SK-N-SH (cell line): ENCODE measurements around the gene C4orf50. TPM values are rescaled to one million over a fixed set of nuclear protein-coding genes. Genes with fewer than 3 reads are reported as not detected.

Experiments
- CTCF ChIA-PET: fragments of 300-600, 350-600 bp; formaldehyde crosslinking; extraction: SDS; loops from one replicate; lab custom pipeline; 2021; lab: Yijun Ruan, JAX
- POLR2A ChIA-PET: fragments of 350-600 bp; sonication (Branson Sonifier 250); formaldehyde crosslinking; extraction: SDS; loops from one replicate; lab custom pipeline; 2020; ENCODE audit warnings: antibody characterized with exemption, inconsistent platforms; lab: Yijun Ruan, JAX
- DNase-seq: peaks from one replicate; pipeline ENCODE4 v3.0.0; 2012
- H2AFZ ChIP-seq: fragments of 200-600 bp; sonication (generic); 2 replicates; pipeline ENCODE4 v1.8.1; 2016; ENCODE audit warnings: antibody characterized with exemption, mild to moderate bottlenecking, low read depth
- H3F3A ChIP-seq: fragments of 200-600 bp; sonication (generic); replicated peaks from 2 replicates; pipeline ENCODE3; 2016; ENCODE audit warnings: antibody characterized with exemption, mild to moderate bottlenecking; ENCODE audit not compliant: insufficient read depth
- H3K27ac ChIP-seq, 2 experiments: fragments of 200-500 bp in 1 of 2; fragments of 200-600 bp in 1 of 2; sonication (Bioruptor generic) in 1 of 2; sonication (generic), shearing (Covaris generic) in 1 of 2; 2 replicates each; pipeline versions ENCODE4 v1.5.1 to v1.6.1; 2014 to 2016; ENCODE audit warnings: low read depth in 2 of 2, inconsistent platforms in 1 of 2, low read length in 1 of 2, mild to moderate bottlenecking in 1 of 2, mixed read lengths in 1 of 2
- H3K27me3 ChIP-seq: fragments of 200-600 bp; sonication (generic), shearing (Covaris generic); 2 replicates; pipeline ENCODE4 v1.6.1; 2016; ENCODE audit warnings: mixed run types; ENCODE audit not compliant: insufficient read depth
- H3K36me3 ChIP-seq, 2 experiments: fragments of 200-500 bp in 1 of 2; fragments of 200-600 bp in 1 of 2; sonication (Bioruptor generic) in 1 of 2; sonication (generic) in 1 of 2; replicated peaks in 1 of 2; 2 replicates each; pipeline versions ENCODE3 to v1.5.1; 2014 to 2016; ENCODE audit warnings: low read length in 1 of 2, mild to moderate bottlenecking in 1 of 2; ENCODE audit not compliant: insufficient read depth in 2 of 2, control insufficient read depth in 1 of 2
- H3K4me1 ChIP-seq, 2 experiments: fragments of 200-500 bp in 1 of 2; fragments of 200-600 bp in 1 of 2; sonication (Bioruptor generic) in 1 of 2; sonication (generic), shearing (Covaris generic) in 1 of 2; 2 replicates each; pipeline versions ENCODE4 v1.5.1 to v1.6.1; 2014 to 2016; ENCODE audit warnings: low read depth in 1 of 2, low read length in 1 of 2, mixed run types in 1 of 2; ENCODE audit not compliant: insufficient read depth in 2 of 2, control insufficient read depth in 1 of 2
- H3K4me2 ChIP-seq: fragments of 200-600 bp; sonication (generic), shearing (Covaris generic); 2 replicates; pipeline ENCODE4 v1.6.1; 2017; ENCODE audit warnings: mixed run types
- H3K4me3 ChIP-seq, 2 experiments: fragments of 200-500 bp in 1 of 2; fragments of 200-600 bp in 1 of 2; sonication (Bioruptor generic) in 1 of 2; sonication (generic), shearing (Covaris generic) in 1 of 2; 2 replicates each; pipeline versions ENCODE4 v1.5.1 to v1.8.1; 2014 to 2016; ENCODE audit warnings: low read depth in 2 of 2, inconsistent platforms in 1 of 2, low read length in 1 of 2, mild to moderate bottlenecking in 1 of 2, mixed read lengths in 1 of 2, moderate library complexity in 1 of 2
- H3K79me2 ChIP-seq: fragments of 200-600 bp; sonication (generic); 2 replicates; pipeline ENCODE4 v1.8.1; 2017; ENCODE audit warnings: mild to moderate bottlenecking; ENCODE audit not compliant: insufficient read depth
- H3K9ac ChIP-seq: fragments of 200-600 bp; sonication (generic); 2 replicates; pipeline ENCODE4 v1.6.1; 2017; ENCODE audit warnings: mixed run types
- H3K9me2 ChIP-seq: fragments of 200-600 bp; sonication (generic); 2 replicates; pipeline ENCODE4 v1.6.1; 2017; ENCODE audit warnings: mixed run types
- H3K9me3 ChIP-seq: fragments of 200-600 bp; sonication (generic); 2 replicates; pipeline ENCODE4 v1.6.1; 2017; ENCODE audit warnings: mixed run types, mild to moderate bottlenecking, moderate library complexity
- H4K20me1 ChIP-seq: fragments of 200-600 bp; sonication (generic); 2 replicates; pipeline ENCODE4 v1.6.1; 2017; ENCODE audit warnings: mild to moderate bottlenecking, mixed run types; ENCODE audit not compliant: insufficient read depth
- ELF1 ChIP-seq: IDR thresholded peaks from 2 replicates; pipeline ENCODE4 v1.4.0; 2012
- EP300 ChIP-seq, 2 experiments: IDR thresholded peaks; 2 replicates each; pipeline versions ENCODE4 v1.4.0 to v1.6.1; 2012; ENCODE audit warnings: borderline replicate concordance in 1 of 2, low read depth in 1 of 2, low read length in 1 of 2
- EZH2phosphoT487 ChIP-seq: fragments of 200-600 bp; sonication (generic); IDR thresholded peaks from 2 replicates; pipeline ENCODE4 v1.6.1; 2017; ENCODE audit warnings: low read depth, mixed run types, mild to moderate bottlenecking, antibody characterized with exemption, moderate library complexity, borderline replicate concordance
- FOXM1 ChIP-seq: IDR thresholded peaks from 2 replicates; pipeline ENCODE4 v1.4.0; 2012; ENCODE audit warnings: low read depth, mild to moderate bottlenecking
- JUND ChIP-seq: IDR thresholded peaks from 2 replicates; pipeline ENCODE4 v1.4.0; 2012
- MEF2A ChIP-seq: IDR thresholded peaks from 2 replicates; pipeline ENCODE4 v1.4.0; 2012; ENCODE audit warnings: low read depth, borderline replicate concordance
- NFIC ChIP-seq: IDR thresholded peaks from 2 replicates; pipeline ENCODE4 v1.4.0; 2012; ENCODE audit warnings: borderline replicate concordance
- POLR2AphosphoS5 ChIP-seq: IDR thresholded peaks from 2 replicates; pipeline ENCODE4 v1.6.1; 2012; ENCODE audit warnings: low read depth, low read length
- RAD21 ChIP-seq: IDR thresholded peaks from 2 replicates; pipeline ENCODE4 v1.6.1; 2012; ENCODE audit warnings: mild to moderate bottlenecking, low read length
- RCOR1 ChIP-seq: fragments of 150-350 bp; IDR thresholded peaks from 2 replicates; pipeline ENCODE4 v1.6.1; 2017; ENCODE audit warnings: antibody characterized with exemption, low read length
- RXRA ChIP-seq: IDR thresholded peaks from 2 replicates; pipeline ENCODE4 v1.4.0; 2012; ENCODE audit warnings: low read depth, mild to moderate bottlenecking, borderline replicate concordance
- SIN3A ChIP-seq: IDR thresholded peaks from 2 replicates; pipeline ENCODE4 v1.6.1; 2012; ENCODE audit warnings: low read depth, mild to moderate bottlenecking, low read length, moderate library complexity, borderline replicate concordance
- TCF12 ChIP-seq: IDR thresholded peaks from 2 replicates; pipeline ENCODE4 v1.4.0; 2012
- TEAD4 ChIP-seq: IDR thresholded peaks from 2 replicates; pipeline ENCODE4 v1.4.0; 2012; ENCODE audit warnings: mild to moderate bottlenecking, borderline replicate concordance; ENCODE audit not compliant: insufficient read depth
- YY1 ChIP-seq: IDR thresholded peaks from 2 replicates; pipeline ENCODE4 v1.4.0; 2012; ENCODE audit warnings: low read depth, mild to moderate bottlenecking
- WGBS: methylation state at CpG from one replicate; pipeline ENCODE4 v1.1.6; 2017; ENCODE audit warnings: low lambda C conversion rate; 5-methylcytosine and 5-hydroxymethylcytosine counted together
- polyA plus RNA-seq, 3 experiments: library from polyadenylated mRNA; depleted of rRNA; stranded (reverse); fragments of >200 nt; gene quantifications; 2 replicates each; pipeline ENCODE4 v1.2.3, GENCODE V29; 2012
- TF ChIP-seq, protein P1 (sequence below): IDR thresholded peaks from 2 replicates; pipeline ENCODE4 v1.4.0; 2012; ENCODE audit warnings: low read depth, borderline replicate concordance
- TF ChIP-seq, protein P2 (sequence below): fragments of 150-350 bp; IDR thresholded peaks from 2 replicates; pipeline ENCODE4 v1.6.1; 2017; ENCODE audit warnings: antibody characterized with exemption, low read length, low read depth, borderline replicate concordance
- TF ChIP-seq, protein P3 (sequence below): fragments of 150-350 bp; IDR thresholded peaks from 2 replicates; pipeline ENCODE4 v1.6.1; 2016; ENCODE audit warnings: mild to moderate bottlenecking, low read depth, low read length
- TF ChIP-seq, protein P4 (sequence below): IDR thresholded peaks from 2 replicates; pipeline ENCODE4 v1.6.1; 2012; ENCODE audit warnings: mild to moderate bottlenecking, low read depth, low read length, moderate library complexity

The C4orf50 gene
- polyA plus RNA-seq, 1 of the 3 experiments (the other 2 are of a cell fraction): under 0.01 TPM

DNA sequence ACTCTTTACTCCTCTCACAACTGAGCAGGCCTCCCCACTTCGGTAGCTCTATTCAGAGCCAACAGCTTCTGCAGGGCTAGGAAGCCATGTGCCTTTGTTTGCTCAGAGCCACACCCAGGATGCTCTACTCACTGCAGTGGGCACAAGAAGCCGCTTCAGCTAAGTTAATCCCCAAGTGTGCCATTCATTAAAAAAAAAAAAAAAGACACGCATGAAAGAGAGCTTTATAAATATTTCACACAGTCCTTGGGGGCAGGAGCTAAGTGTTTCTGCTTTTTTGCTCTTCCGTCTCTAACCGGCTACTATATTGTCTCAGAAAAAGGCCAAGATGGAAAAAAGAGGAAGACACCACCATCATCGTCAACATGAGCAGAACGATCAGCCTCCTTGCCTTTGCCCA lies 133.4 kb downstream of the C4orf50 start:
- no peak overlapping the region for H2AFZ ChIP-seq
- no peaks in the 10 kb centered on the region for H3K36me3 ChIP-seq
- H3K4me3 ChIP-seq: no peak overlapping the region
- no peak overlapping the region for H3K4me2 ChIP-seq
- H3K27me3 ChIP-seq: 0 out of 2 replicates have a peak, but pooled peaks cover 10% of the 10 kb centered on the region
- H3K9me3 ChIP-seq: no peaks in the 10 kb centered on the region
- H3K9me2 ChIP-seq: no peaks in the 10 kb centered on the region
- no peak overlapping the region for H3K9ac ChIP-seq
- H3K79me2 ChIP-seq: no peaks in the 10 kb centered on the region
- ChIA-PET CTCF (interaction anchor here (1.2 kb wide), 1 partner anchor 95 kb away, joined by 3 read pairs; no protein-coding TSS in a partner anchor), POLR2A (no interaction called here)
- H3K27ac ChIP-seq: no peak overlapping the region
- no peak for TF ChIP-seq NFIC
- TF ChIP-seq YY1: no peak
- TF ChIP-seq MEF2A: no peak
- TF ChIP-seq JUND: no peak
- TF ChIP-seq, protein P1, sequence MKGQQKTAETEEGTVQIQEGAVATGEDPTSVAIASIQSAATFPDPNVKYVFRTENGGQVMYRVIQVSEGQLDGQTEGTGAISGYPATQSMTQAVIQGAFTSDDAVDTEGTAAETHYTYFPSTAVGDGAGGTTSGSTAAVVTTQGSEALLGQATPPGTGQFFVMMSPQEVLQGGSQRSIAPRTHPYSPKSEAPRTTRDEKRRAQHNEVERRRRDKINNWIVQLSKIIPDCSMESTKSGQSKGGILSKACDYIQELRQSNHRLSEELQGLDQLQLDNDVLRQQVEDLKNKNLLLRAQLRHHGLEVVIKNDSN: no peak
- no peak for TF ChIP-seq EZH2phosphoT487
- TF ChIP-seq RXRA: no peak
- no peak for TF ChIP-seq SIN3A
- TF ChIP-seq TCF12: no peak
- TF ChIP-seq, protein P2, sequence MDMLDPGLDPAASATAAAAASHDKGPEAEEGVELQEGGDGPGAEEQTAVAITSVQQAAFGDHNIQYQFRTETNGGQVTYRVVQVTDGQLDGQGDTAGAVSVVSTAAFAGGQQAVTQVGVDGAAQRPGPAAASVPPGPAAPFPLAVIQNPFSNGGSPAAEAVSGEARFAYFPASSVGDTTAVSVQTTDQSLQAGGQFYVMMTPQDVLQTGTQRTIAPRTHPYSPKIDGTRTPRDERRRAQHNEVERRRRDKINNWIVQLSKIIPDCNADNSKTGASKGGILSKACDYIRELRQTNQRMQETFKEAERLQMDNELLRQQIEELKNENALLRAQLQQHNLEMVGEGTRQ: no peak
- TF ChIP-seq, protein P3, sequence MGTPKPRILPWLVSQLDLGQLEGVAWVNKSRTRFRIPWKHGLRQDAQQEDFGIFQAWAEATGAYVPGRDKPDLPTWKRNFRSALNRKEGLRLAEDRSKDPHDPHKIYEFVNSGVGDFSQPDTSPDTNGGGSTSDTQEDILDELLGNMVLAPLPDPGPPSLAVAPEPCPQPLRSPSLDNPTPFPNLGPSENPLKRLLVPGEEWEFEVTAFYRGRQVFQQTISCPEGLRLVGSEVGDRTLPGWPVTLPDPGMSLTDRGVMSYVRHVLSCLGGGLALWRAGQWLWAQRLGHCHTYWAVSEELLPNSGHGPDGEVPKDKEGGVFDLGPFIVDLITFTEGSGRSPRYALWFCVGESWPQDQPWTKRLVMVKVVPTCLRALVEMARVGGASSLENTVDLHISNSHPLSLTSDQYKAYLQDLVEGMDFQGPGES: no peak
- TF ChIP-seq, protein P4, sequence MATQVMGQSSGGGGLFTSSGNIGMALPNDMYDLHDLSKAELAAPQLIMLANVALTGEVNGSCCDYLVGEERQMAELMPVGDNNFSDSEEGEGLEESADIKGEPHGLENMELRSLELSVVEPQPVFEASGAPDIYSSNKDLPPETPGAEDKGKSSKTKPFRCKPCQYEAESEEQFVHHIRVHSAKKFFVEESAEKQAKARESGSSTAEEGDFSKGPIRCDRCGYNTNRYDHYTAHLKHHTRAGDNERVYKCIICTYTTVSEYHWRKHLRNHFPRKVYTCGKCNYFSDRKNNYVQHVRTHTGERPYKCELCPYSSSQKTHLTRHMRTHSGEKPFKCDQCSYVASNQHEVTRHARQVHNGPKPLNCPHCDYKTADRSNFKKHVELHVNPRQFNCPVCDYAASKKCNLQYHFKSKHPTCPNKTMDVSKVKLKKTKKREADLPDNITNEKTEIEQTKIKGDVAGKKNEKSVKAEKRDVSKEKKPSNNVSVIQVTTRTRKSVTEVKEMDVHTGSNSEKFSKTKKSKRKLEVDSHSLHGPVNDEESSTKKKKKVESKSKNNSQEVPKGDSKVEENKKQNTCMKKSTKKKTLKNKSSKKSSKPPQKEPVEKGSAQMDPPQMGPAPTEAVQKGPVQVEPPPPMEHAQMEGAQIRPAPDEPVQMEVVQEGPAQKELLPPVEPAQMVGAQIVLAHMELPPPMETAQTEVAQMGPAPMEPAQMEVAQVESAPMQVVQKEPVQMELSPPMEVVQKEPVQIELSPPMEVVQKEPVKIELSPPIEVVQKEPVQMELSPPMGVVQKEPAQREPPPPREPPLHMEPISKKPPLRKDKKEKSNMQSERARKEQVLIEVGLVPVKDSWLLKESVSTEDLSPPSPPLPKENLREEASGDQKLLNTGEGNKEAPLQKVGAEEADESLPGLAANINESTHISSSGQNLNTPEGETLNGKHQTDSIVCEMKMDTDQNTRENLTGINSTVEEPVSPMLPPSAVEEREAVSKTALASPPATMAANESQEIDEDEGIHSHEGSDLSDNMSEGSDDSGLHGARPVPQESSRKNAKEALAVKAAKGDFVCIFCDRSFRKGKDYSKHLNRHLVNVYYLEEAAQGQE: no peak
- TF ChIP-seq RCOR1: no peak
- no peak for TF ChIP-seq RAD21
- no peak for TF ChIP-seq TEAD4
- no peak for TF ChIP-seq POLR2AphosphoS5
- TF ChIP-seq FOXM1: no peak
- TF ChIP-seq ELF1: no peak
- no peak for TF ChIP-seq EP300 (IDR thresholded peaks at IDR 0.05; ENCODE audit: borderline replicate concordance in 1 of 2, low read depth in 1 of 2, low read length in 1 of 2)
- no peaks in the 10 kb centered on the region; the same call in 1 of the 2 replicates for H4K20me1 ChIP-seq
- 63% methylated on average over 7 of the region's 7 CpGs for WGBS
- H3F3A ChIP-seq: no peaks in the 10 kb centered on the region
- H3K4me1 ChIP-seq: peaks cover 0 to 33% of the 10 kb centered on the region in 2 experiments; a peak in 1 of 4 replicates
- DNase-seq: no peak
